Limb (tissue), 2 donors: ENCODE data around the gene LARP4B.

Experiments used
- DNase-seq, 2 donors: peaks; one replicate each; pipeline ENCODE4 v3.0.0-alpha.2; 2016; ENCODE audit errors: extremely low spot score in 2 of 2

LARP4B gene

GRCh38 chr10:924524-924859 is 7.0 kb downstream of the LARP4B start:
- DNase-seq, result no peak

- no peak for DNase-seq
These were observed 7.5 kb downstream of the LARP4B start for GRCh38 chr10:923844-924523.

- no peak for DNase-seq
These were observed 9.8 kb downstream of the LARP4B start for GRCh38 chr10:921471-922414.

DNA sequence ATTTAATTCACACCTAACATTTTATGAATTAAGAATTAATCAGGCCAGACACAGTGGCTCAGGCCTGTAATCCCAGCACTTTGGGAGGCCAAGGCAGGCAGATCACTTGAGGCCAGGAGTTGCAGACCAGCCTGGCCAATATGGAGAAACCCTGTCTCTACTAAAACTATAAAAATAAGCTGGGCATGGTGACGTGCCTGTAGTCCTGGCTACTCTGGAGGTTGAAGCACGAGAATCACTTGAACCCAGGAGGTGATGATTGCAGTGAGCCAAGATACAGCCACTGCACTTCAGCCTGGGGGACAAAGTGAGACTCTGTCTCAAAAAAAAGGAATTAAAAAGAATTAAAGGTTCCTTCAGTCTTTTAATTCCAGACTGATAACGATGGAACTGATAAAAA is 11.1 kb downstream of the LARP4B start:
- DNase-seq, result no peak

GRCh38 chr10:919481-919880 is 12.0 kb downstream of the LARP4B start:
- DNase-seq, result no peak

DNA sequence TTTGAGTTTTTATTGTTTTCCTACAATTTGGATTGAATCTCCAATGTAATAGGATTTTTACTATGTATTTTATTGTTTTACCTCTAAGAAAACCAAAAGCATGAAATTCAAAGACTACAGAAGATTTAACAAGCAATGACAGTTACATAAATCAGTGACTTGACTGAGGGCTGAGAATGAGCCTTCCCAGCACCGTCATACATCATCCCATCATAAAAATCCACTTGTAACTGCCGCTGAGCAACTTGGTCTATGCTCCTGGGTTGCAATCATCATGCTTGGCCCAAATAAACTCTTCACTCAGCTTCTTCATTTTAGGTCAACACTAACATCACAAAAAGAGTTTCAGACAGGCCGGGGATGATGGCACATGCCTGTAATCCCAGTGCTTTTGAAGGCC is 13.5 kb downstream of the LARP4B start:
- DNase-seq, result no peak

- no peak for DNase-seq
These were observed 14.1 kb downstream of the LARP4B start for GRCh38 chr10:917416-917720.

- DNase-seq, result no peak
These were observed 14.6 kb downstream of the LARP4B start for GRCh38 chr10:916716-917415.

GRCh38 chr10:909831-910230 is 21.7 kb downstream of the LARP4B start:
- no peak for DNase-seq

DNA sequence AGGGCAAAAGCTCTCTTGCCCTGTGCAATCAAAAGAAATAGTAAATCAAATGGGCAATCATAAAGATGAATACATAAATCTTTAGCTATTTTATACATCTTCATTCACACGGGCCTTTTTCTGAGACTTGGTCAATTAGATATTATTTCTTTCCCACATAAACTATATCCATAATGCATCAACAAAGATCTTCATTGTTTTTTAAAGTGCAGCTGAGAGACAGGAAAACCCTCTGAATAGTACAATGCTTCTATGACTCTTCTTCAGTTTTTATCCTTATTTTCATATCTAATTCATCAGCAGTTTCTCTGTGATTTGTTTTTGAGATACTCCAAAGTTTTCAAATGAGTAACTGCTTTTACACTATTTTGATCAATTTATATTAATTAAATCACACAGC is 25.5 kb downstream of the LARP4B start:
- no peak for DNase-seq

- no peak for DNase-seq
These were observed 26.0 kb downstream of the LARP4B start for GRCh38 chr10:905503-905902.

DNA sequence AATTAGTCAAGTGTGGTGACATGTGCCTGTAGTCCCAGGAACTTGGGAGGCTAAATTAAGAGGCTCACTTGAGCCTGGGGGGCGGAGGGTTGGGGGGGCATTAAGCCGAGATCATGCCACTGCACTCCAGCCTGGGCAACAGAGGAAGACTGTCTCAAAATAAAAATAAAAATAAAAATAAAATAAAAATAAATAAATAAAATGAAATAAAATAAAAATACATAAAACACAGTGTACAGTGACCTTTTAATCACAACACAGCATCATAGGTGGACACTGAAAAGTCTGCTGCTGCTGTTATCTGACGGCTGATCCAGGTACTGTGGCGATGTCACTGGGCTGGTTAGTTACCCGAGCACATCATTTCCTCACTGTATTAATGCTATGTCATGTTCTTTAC is 27.1 kb downstream of the LARP4B start:
- DNase-seq, result no peak

DNA sequence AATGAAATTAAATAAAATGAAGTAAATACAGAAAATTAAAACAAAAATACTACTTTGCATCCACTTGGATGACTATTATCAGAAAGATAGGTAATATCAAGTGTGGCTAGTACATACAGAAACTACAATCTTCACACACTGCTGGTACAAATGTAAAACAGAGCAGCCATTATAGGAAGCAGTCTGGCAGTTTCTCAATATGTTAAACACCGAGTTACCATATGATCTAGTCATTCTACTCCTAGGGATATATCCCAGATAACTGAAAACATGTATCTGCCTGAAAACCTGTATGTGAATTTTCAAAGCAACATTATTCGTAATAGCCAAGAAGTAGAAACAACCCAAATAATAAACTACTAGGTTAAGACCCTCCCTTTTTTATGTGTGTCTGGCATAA is 33.4 kb downstream of the LARP4B start:
- no peak for DNase-seq

DNA sequence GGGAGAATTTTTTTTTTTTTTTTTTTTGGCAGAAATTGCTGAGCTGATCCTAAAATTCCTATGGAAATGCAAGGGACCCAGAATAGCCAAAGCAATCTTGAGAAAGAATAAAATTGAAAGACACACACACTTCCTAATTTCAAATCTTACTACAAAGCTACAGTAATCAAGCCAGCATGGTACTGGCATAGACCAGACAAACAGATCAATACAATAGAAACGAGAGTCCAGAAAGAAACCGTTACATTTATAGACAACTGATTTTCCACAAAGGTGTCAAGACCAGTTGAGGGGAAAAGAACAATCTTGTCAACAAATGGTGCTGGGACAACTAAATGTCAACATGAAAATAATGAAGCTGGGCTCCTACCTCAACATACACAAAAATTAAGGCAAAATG is 34.5 kb downstream of the LARP4B start:
- no peak for DNase-seq

GRCh38 chr10:895324-895723 is 36.2 kb downstream of the LARP4B start:
- no peak for DNase-seq

DNA sequence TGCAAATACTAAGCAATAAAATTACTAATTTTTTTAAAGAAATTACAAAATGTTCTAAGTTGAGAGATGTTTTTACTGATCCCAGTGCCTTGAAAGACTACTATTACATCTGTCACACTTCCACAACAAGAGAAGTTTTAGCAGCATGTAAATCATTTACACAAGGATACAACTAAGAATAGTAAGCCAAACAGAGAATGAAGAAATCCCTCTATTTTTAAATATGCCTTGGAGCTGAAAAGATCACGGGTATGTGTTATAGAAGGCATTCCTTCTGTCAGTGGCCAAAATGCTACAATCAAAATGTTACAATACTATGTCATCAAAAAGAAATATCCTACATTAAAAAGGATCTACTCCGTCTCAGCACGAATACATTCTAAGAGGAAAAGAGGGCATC is 52.6 kb downstream of the LARP4B start:
- no peak for DNase-seq

- no peak for DNase-seq
These were observed 53.2 kb downstream of the LARP4B start for GRCh38 chr10:878333-878759.

DNA sequence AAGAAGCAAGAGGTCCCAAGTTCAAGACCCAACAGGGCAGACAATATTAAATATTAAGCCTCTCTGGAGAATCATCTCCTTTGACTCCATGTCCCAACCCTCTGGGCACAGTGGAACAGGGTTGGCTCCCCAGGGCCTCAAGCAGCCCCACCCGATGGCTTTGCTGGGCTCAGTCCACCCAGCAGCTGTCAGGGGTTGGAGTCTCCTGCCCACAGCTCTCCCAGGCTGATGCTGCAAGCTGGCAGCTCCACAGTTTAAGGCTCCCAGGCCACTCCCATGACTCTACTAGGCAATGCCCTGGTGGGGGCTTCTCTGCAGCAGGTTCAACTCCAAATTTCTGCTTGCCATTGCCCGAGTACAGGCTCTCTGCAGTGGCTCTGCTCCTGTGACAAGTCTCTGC is 55.1 kb downstream of the LARP4B start:
- DNase-seq, result no peak

DNA sequence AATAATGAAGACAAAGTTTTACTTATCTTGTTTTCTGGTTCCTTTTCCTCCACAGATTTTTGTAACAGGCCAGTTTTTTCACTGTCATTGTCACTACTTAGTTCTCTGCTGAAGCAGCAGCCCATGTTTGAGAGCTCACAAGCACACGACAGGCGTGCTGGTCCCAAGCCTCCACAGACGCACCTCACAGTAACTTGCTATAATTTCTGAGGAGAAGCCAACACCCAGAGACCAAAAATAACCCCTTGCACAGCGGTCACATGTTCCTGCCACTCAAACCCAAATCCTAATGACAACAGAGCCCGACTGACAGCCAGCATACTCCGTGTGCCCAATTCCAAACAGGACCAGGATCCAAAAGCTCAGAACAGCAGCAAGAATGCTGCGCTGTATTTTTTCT is 58.5 kb downstream of the LARP4B start:
- DNase-seq, result no peak

- no peak for DNase-seq
These were observed 59.5 kb downstream of the LARP4B start for GRCh38 chr10:871951-872403.

DNA sequence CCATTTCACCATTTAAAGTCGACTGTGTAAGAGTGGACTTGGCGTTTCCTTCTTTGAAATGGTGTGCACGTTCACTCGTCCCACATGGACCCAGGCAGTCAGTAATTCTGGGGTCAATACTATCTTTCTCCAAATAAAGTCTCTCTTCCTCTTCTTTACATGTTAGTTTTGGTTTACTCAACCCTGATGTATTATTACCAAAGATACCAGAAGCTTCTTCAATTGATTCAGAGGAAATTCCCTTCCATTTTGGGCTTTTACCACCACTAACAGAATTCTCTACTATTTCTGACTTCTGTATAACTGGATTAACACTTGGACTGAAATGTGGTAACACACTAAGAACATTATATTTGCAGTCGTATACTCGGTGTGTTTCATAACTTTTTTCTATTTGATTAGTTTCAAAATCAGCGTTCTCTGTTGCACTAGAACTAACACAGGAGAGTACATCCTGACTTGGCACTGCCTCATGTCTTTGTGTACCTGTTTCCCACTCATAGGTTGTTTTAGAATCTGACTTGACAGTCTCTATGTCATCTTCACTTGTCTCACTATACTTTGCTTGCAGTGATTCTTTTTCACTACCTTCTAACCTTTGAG is 60.8 kb downstream of the LARP4B start:
- no peak for DNase-seq

DNA sequence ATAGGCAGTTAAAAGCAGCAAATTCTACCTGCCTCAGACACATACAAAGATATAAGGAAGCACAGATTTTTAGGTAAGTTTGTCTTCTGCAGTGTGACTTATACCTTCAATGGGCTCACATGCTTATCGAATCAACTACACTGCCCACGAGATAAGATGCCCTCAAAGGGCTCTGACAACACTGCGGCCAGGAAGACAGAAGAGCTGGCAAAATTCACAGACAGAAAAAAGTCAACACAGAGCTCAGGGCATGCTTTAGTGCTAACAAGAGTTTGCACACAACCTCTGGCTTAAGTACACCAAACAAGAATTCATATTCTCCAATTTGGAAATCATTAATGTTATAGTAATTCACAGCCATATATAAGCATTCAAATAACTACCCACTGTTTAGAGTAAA is 62.3 kb downstream of the LARP4B start:
- no peak for DNase-seq
